OCI-LY3 (cell line): ENCODE results near the gene CLSTN3.

Experiments
- CTCF ChIP-seq: fragments of 200-600, 300-600 bp; sonication (generic); IDR thresholded peaks from 2 replicates; pipeline ENCODE4 v1.5.1; 2014; ENCODE audit warnings: antibody characterized with exemption, low read length, low read depth
- EZH2phosphoT487 ChIP-seq: fragments of 200-600 bp; shearing (Covaris generic); IDR thresholded peaks from 2 replicates; pipeline ENCODE4 v1.6.1; 2018; ENCODE audit warnings: antibody characterized with exemption, mixed run types, low read depth

- TF ChIP-seq CTCF (no peak), EZH2phosphoT487 (no peak)
Observed at GRCh38 chr12:7154042-7154441, 23.9 kb downstream of the CLSTN3 start.
